22Rv1 (cell line): ENCODE results near the gene PLCD3.
A peak's percentile ranks its signal among the peaks of the same experiment; 100 is the strongest.

Source experiments
- ZFX ChIP-seq: fragments of 450-650 bp; IDR thresholded peaks from 2 replicates; pipeline ENCODE4 v1.6.1; 2017; ENCODE audit warnings: antibody characterized with exemption, borderline replicate concordance
- TF ChIP-seq, protein P1 (sequence below): fragments of 450-650 bp; IDR thresholded peaks from 2 replicates; pipeline ENCODE4 v1.5.1; 2017; ENCODE audit warnings: mild to moderate bottlenecking

- TF ChIP-seq, protein P1, sequence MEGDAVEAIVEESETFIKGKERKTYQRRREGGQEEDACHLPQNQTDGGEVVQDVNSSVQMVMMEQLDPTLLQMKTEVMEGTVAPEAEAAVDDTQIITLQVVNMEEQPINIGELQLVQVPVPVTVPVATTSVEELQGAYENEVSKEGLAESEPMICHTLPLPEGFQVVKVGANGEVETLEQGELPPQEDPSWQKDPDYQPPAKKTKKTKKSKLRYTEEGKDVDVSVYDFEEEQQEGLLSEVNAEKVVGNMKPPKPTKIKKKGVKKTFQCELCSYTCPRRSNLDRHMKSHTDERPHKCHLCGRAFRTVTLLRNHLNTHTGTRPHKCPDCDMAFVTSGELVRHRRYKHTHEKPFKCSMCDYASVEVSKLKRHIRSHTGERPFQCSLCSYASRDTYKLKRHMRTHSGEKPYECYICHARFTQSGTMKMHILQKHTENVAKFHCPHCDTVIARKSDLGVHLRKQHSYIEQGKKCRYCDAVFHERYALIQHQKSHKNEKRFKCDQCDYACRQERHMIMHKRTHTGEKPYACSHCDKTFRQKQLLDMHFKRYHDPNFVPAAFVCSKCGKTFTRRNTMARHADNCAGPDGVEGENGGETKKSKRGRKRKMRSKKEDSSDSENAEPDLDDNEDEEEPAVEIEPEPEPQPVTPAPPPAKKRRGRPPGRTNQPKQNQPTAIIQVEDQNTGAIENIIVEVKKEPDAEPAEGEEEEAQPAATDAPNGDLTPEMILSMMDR, result peak; percentile 87
- no peak for TF ChIP-seq ZFX
Observed at GRCh38 chr17:45131616-45132319, 547 bp downstream of the PLCD3 start.
